GM12892 (cell line): ENCODE data around the gene COL6A5.

Experiments
- DNase-seq: peaks from one replicate; pipeline ENCODE4 v3.0.0; 2011; ENCODE audit not compliant: insufficient read length
- FAIRE-seq: peaks from 2 replicates; lab custom pipeline; 2011; peaks lifted over from hg19 to GRCh38; lab: Jason Lieb, UNC
- POLR2A ChIP-seq: IDR thresholded peaks from 2 replicates; pipeline ENCODE4 v1.6.1; 2011; ENCODE audit warnings: low read depth, low read length, control low read depth
- POLR2AphosphoS5 ChIP-seq: IDR thresholded peaks from 2 replicates; pipeline ENCODE4 v1.6.1; 2011; ENCODE audit warnings: low read depth, low read length, control low read depth
- TAF1 ChIP-seq: IDR thresholded peaks from 2 replicates; pipeline ENCODE4 v1.6.1; 2011; ENCODE audit warnings: low read depth, mild to moderate bottlenecking, control low read depth, low read length, borderline replicate concordance

COL6A5 gene

DNA sequence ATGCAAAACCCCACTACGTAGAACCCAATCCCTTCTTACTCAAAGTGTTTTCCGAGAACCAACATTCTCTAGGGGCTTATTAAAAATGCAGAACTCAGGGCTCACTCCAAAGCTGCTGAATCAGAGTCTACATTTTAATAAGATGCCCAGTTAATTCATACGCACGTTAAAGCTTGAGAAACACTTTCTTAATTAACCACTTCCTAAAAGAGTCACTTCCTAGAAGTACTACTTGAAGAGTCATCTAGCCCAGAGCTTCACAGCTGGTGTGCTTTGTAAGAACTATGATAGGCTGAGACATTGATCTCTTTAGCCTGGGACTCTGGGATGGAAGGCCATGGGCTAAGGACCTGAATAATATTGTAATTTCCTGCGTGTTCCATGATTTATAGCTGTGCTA, 9.0 kb downstream of the COL6A5 start:
- TF ChIP-seq POLR2A (no peak), TAF1 (no peak), POLR2AphosphoS5 (no peak)
- FAIRE-seq (no peak), DNase-seq (no peak)

DNA sequence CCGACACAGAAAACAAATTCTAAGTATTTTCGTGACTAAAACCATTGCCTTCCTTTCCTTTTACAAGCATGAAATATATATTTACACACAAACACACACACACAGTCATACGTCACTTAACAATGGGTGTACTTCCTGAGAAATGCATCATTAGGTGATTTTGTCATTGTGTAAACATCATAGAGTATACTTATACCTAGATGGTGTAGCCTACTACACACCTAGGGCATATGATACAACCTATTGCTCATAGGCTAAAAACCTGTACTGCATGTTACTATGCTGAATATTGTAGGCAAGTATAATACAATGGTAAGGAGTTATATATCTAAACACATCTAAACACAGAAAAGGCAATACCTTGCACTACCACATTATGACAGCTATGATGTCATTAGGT, 28.6 kb downstream of the COL6A5 start:
- TF ChIP-seq POLR2A (no peak), TAF1 (no peak), POLR2AphosphoS5 (no peak)
- FAIRE-seq = no peak
- no peak for DNase-seq

DNA sequence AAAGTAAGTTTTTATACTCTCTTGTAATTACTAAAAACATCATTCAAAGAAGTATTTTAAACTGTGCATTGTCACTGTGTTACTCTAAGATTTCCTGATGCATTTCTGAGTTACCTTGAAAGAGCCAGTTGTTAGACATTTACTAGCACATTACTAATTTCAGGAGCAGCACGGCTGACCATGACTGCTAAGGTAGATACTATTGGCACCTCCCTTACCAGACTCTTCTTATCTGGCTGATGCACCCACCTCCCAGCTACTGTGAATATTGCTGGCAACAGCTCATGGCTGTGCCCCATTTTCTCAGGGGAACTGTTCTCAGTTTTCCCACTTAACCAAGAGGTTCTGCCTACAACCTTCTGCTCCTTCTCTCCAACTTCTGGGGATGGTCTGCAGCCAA, 29.4 kb downstream of the COL6A5 start:
- DNase-seq = no peak
- TF ChIP-seq POLR2AphosphoS5 (no peak), POLR2A (no peak), TAF1 (no peak)

DNA sequence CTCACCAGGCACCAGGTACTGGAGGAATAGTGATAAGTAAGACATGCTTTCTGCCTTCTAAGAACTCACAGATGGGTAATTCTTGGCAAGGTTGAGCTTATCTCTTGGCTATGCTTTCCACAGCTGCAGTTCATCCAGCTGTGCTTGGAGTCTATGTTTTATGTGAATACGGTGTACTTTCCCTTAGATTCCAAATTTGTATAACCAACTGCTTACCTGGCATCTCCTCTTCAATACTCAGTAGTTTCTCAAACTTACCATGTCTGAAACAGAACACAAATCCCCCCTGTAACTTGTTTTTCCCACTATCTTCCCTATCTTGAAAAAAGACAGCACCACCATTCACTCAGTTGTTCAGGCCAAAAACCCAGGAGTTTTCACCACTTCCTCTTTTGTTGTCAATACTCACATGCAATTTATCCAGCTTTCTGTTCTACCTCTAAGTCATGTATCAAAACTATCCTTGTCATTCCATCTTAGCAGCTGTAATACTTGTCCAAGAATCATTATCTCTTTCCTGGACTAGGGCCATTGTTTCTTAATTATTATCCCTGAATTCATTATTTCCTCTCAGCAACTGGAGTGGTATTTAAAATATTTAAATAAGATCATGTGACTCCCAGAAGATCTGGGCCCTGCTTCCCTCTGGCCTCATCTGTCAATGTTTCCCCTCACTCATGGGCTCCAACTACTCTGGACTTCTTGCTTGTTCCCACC, 32.6 kb downstream of the COL6A5 start:
- TF ChIP-seq TAF1 (no peak), POLR2AphosphoS5 (no peak), POLR2A (no peak)
- no peak for FAIRE-seq
- DNase-seq = no peak

More for the DNA sequence above, 29.4 kb downstream of the COL6A5 start:
- FAIRE-seq = no peak

DNA sequence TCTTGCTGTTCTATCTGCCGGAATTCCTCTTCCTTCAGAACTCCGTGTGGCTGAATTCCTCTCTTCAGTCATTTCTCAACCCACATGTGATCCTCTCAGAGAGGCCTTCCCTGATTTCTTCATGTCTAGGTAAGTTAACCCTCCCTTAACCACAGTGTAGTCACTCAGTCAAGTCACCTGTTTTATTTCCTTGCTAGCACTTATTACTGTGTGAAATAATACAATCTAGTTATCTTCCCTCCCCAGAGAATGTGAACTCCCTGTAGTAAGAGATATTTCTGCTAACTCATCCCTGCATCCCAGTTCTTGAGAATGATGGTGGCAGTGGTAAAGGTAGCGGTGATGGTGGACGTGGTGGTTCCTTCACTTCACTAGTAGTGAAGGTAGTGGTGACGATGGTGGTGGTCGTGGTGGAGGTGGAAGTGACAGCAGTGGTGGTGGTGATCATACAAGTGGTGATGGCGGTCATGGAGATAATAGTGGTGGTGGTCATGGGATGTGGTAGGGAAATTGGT, 33.3 kb downstream of the COL6A5 start:
- FAIRE-seq (no peak), DNase-seq (no peak)
- TF ChIP-seq POLR2AphosphoS5 (no peak), POLR2A (no peak), TAF1 (no peak)

DNA sequence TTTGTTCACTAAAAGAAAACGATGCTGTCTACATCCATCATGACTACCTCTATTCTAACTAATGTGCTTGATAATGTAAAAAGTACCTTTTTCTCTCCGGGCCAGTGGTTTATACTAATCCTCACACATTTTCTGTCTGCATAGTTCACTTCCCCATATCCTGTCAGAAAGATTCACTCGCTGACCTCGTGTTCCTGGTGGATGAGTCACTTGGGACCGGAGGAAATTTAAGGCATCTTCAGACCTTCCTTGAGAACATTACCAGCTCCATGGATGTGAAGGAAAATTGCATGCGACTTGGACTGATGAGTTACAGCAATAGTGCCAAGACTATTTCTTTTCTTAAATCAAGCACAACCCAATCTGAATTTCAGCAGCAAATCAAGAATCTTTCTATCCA, 33.8 kb downstream of the COL6A5 start:
- FAIRE-seq = no peak
- no peak for DNase-seq
- TF ChIP-seq TAF1 (no peak), POLR2A (no peak), POLR2AphosphoS5 (no peak)

DNA sequence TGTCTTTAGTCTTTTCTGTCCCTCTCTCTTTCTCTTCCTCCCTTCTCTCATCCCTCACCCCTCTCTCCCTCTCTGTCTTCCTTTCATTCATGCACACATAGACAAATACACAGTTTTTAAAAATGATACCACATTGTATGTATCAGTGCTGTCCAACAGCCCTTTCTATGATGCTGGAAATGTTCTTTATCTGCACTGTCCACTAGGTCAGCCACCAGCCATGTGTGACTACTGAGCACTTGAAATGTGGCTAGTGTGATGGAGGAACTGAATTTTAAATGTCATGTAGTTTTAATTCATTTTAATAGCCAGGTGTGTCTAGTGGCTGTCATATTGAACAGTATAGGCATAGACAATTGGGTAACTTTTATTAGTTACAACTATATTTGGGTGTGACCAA, 34.9 kb downstream of the COL6A5 start:
- DNase-seq (no peak), FAIRE-seq (no peak)
- no peak for TF ChIP-seq POLR2AphosphoS5
- no peak for TF ChIP-seq TAF1
- no peak for TF ChIP-seq POLR2A

DNA sequence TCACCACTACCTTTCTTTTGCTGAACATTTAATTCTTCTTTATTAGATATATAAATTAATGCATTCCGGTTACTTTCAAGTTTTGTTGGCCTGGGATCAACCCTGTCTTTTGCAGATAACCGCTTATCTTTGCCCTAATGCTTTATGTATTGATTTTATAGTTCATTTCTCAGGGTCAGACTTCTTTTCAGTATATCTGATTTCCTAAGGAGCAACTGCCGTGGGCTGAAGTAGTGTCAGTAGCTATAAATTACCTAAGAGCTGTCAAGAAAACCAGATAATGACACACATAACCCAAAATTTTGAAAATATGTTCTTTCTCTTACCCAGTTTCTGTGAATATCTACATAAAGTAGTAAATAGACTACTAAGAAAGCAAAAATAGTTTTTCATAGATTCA, 38.0 kb downstream of the COL6A5 start:
- TF ChIP-seq POLR2A (no peak), POLR2AphosphoS5 (no peak), TAF1 (no peak)
- DNase-seq (no peak), FAIRE-seq (no peak)

DNA sequence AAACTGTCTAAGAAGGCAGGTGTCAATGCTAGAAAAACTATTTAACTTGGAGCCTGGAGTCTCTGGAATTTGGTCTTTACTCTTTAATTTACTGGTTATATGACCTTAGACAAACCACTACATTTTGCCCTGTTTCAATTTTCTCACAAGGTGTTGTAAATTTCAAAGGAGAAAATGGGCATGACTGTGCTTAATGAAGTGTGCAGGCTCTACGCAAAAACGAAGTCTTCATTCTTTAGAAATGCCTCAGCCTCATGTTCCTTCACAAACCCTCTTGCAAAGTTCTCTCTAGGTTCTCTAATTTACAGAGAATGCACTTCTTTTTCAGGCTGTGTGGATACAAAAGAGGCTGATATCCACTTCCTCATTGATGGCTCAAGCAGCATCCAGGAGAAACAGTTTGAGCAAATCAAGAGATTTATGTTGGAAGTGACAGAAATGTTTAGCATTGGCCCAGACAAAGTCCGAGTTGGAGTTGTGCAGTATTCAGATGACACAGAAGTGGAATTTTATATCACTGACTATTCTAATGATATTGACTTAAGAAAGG, 39.1 kb downstream of the COL6A5 start:
- no peak for TF ChIP-seq POLR2AphosphoS5
- TF ChIP-seq POLR2A = no peak
- TF ChIP-seq TAF1 = no peak
- DNase-seq (no peak), FAIRE-seq (no peak)

DNA sequence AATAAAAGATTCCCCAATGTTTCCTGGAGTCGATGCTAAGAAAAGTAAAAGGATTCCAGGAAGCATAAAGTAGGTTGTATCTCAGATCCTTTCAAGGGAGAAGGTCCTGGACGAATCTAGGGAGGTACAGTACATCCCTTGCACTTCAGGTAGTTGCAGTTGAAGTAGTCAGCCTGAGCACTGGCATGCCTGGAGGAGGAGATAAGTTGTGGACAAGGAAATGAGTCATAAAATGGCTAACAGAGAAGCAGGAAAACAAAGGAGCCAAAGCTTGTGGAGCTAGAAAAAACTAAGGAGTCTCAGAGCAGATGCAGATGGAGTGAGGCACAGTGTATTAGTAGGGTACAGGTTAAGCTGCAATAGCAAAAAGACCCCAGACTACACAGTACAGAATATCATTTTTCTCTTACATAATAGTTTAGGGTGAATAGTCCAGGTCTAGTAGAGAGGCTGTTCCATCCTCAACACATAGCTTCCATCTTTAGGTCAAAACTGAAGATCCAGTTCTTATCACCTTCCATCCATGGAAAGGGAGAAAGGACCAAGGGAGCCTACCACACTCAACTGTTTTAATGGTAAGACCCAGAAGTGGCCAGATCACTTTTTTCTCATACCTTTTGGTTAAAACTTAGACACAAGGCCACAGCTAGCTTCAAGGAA, 41.3 kb downstream of the COL6A5 start:
- DNase-seq (no peak), FAIRE-seq (no peak)
- TF ChIP-seq TAF1 (no peak), POLR2AphosphoS5 (no peak), POLR2A (no peak)

DNA sequence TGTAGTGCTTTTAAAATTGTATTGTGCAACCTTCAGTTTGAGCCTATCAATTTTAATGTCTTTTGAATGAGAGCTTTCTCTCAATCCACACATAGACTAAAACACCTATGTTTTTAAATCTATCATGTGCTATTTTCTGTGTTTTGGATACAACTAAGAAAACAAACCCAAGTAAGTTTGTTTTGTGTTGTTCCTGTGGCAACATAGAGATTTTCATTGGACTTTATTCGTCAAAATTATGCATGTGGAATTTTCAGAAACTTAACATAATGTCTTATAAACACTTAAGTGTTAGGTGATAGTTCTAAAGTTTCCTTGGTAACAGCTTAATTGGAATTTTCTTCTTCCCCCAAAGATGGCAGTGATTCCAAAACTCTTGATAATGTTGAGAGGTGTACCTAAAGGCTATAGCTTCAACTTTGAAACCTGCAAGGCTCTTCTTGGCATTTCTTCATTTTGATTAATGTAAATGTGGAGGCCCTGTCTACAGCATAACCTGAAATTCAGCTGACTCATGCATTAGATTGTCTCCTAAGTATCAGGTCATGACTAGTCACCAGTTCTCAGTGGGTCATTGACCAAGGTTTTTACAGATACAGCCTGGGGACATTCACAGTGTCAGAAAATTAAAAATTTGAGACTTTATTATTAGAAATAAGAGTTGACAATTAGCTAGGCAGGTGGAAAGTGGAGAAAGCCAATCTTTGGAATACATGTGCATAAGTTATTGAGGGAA, 44.4 kb downstream of the COL6A5 start:
- no peak for TF ChIP-seq POLR2AphosphoS5
- no peak for TF ChIP-seq TAF1
- TF ChIP-seq POLR2A = no peak
- FAIRE-seq (no peak), DNase-seq (no peak)
